ENCODE data around the gene THAP6.

DNA sequence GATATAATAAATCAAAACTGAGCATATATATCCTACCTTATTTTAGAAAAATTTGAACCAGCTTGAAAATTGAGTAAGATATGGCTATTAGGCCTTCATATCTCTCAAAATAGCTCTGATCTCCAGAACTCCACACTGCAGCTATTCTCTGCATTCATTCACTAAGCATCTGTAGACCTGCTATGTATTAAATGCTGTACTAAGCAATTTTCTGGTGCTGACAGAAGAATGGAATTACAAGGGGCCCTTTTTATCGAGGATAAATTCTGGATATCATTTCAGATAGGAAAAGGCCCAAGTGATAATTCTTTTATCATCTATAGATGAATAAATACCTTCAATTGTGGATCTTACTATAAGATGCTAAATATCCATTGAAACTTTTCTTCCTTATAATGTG, 1.9 kb downstream of the THAP6 start:
- TF ChIP-seq, protein P1, sequence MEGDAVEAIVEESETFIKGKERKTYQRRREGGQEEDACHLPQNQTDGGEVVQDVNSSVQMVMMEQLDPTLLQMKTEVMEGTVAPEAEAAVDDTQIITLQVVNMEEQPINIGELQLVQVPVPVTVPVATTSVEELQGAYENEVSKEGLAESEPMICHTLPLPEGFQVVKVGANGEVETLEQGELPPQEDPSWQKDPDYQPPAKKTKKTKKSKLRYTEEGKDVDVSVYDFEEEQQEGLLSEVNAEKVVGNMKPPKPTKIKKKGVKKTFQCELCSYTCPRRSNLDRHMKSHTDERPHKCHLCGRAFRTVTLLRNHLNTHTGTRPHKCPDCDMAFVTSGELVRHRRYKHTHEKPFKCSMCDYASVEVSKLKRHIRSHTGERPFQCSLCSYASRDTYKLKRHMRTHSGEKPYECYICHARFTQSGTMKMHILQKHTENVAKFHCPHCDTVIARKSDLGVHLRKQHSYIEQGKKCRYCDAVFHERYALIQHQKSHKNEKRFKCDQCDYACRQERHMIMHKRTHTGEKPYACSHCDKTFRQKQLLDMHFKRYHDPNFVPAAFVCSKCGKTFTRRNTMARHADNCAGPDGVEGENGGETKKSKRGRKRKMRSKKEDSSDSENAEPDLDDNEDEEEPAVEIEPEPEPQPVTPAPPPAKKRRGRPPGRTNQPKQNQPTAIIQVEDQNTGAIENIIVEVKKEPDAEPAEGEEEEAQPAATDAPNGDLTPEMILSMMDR (IDR thresholded peaks at IDR 0.05 in 4 of 5, conservative IDR thresholded peaks at IDR 0.05 in 1 of 5), result no peak
- TF ChIP-seq POLR2A (IDR thresholded peaks at IDR 0.05), result no peak
